Endothelial cell of umbilical vein (primary cell): ENCODE measurements around the gene GTF2IRD1. TPM values are rescaled to one million over a fixed set of nuclear protein-coding genes. Genes with fewer than 3 reads are reported as not detected.

Source experiments
- BruUV-seq: library from RNA; stranded (reverse); fragments of 400-500 nt; replicated peaks from 2 replicates; lab custom pipeline; 2021; lab: Mats Ljungman, UMichigan
- CTCF ChIA-PET: fragments of 300-600, 350-600 bp; sonication (Branson Sonifier 250); formaldehyde crosslinking; loops from one replicate; lab custom pipeline; 2021; ENCODE audit warnings: antibody characterized with exemption, inconsistent platforms; lab: Charles Lee
- POLR2A ChIA-PET: fragments of 300-600, 350-600 bp; sonication (Branson Sonifier 250); formaldehyde crosslinking; loops from one replicate; lab custom pipeline; 2021; ENCODE audit warnings: antibody characterized with exemption, inconsistent platforms; lab: Charles Lee
- DNase-seq: peaks from one replicate; pipeline ENCODE4 v3.0.0-alpha.2; 2011; ENCODE audit warnings: low read depth, low spot score
- FAIRE-seq: peaks from 2 replicates; lab custom pipeline; 2011; peaks lifted over from hg19 to GRCh38; lab: Jason Lieb, UNC
- H2AFZ ChIP-seq: 2 replicates; pipeline ENCODE4 v1.6.0; 2012; ENCODE audit warnings: low read depth, low read length, control low read depth, inconsistent platforms
- H3K27ac ChIP-seq: 2 replicates; pipeline ENCODE4 v1.5.1; 2011; ENCODE audit warnings: low read depth, mild to moderate bottlenecking, control low read depth, low read length, moderate library complexity; ENCODE audit not compliant: insufficient read depth
- H3K27me3 ChIP-seq, 2 experiments: 2 replicates each; pipeline versions ENCODE4 v1.6.0 to v1.6.1; 2011; ENCODE audit warnings: low read length in 2 of 2, mixed read lengths in 1 of 2; ENCODE audit not compliant: control insufficient read depth in 2 of 2, insufficient read depth in 2 of 2
- H3K36me3 ChIP-seq, 2 experiments: 2 replicates in 1 of 2; 3 replicates in 1 of 2; pipeline ENCODE4 v1.5.1; 2011; ENCODE audit warnings: low read length in 2 of 2, mild to moderate bottlenecking in 1 of 2, moderate library complexity in 1 of 2; ENCODE audit not compliant: control insufficient read depth in 2 of 2, insufficient read depth in 2 of 2; ENCODE audit errors: extremely low read depth in 1 of 2
- H3K4me1 ChIP-seq: 3 replicates; pipeline ENCODE4 v1.5.1; 2011; ENCODE audit warnings: mild to moderate bottlenecking, low read length; ENCODE audit not compliant: control insufficient read depth, insufficient read depth; ENCODE audit errors: extremely low read depth
- H3K4me2 ChIP-seq: 2 replicates; pipeline ENCODE4 v1.6.1; 2011; ENCODE audit warnings: low read length, control low read depth, mixed read lengths; ENCODE audit not compliant: insufficient read depth
- H3K4me3 ChIP-seq, 3 experiments: fragments of 200-600 bp in 1 of 3; sonication (generic), shearing (Covaris generic) in 1 of 3; replicated peaks in 1 of 3; 2 replicates each; pipeline ENCODE4 v1.5.1; 2011 to 2016; ENCODE audit warnings: control low read depth in 3 of 3, low read length in 3 of 3, mild to moderate bottlenecking in 2 of 3, inconsistent platforms in 1 of 3, low read depth in 1 of 3, moderate library complexity in 1 of 3; ENCODE audit not compliant: insufficient read depth in 1 of 3
- H3K79me2 ChIP-seq: 2 replicates; pipeline ENCODE4 v1.6.0; 2012; ENCODE audit warnings: low read length, inconsistent platforms; ENCODE audit not compliant: control insufficient read depth, insufficient read depth
- H3K9ac ChIP-seq: replicated peaks from 2 replicates; pipeline ENCODE3; 2011; ENCODE audit warnings: low read length, control low read depth; ENCODE audit not compliant: insufficient read depth; ENCODE audit errors: extremely low read depth
- H3K9me1 ChIP-seq: replicated peaks from 3 replicates; pipeline ENCODE4 v1.6.0; 2011; ENCODE audit warnings: mild to moderate bottlenecking, low read length; ENCODE audit not compliant: control insufficient read depth, insufficient read depth; ENCODE audit errors: extremely low read depth
- H3K9me3 ChIP-seq: replicated peaks from 2 replicates; pipeline ENCODE4 v1.5.1; 2012; ENCODE audit warnings: low read length, inconsistent platforms; ENCODE audit not compliant: control insufficient read depth, insufficient read depth
- H4K20me1 ChIP-seq: replicated peaks from 2 replicates; pipeline ENCODE3; 2011; ENCODE audit warnings: mild to moderate bottlenecking, low read length; ENCODE audit not compliant: control insufficient read depth, insufficient read depth; ENCODE audit errors: extremely low read depth
- CTCF ChIP-seq, 2 donors: IDR thresholded peaks; 1 replicate in 1 of 2; 2 replicates in 1 of 2; pipeline ENCODE4 v1.5.1; 2011; ENCODE audit warnings: low read length in 2 of 2, mild to moderate bottlenecking in 2 of 2, moderate library complexity in 2 of 2, control low read depth in 1 of 2, inconsistent platforms in 1 of 2, low read depth in 1 of 2; ENCODE audit not compliant: insufficient read depth in 1 of 2; ENCODE audit errors: extremely low read depth in 1 of 2
- EZH2 ChIP-seq: IDR thresholded peaks from 2 replicates; pipeline ENCODE4 v1.6.1; 2012; ENCODE audit warnings: borderline replicate concordance, low read depth, mild to moderate bottlenecking, moderate library complexity, low read length, inconsistent platforms; ENCODE audit not compliant: severe bottlenecking
- FOS ChIP-seq: IDR thresholded peaks from 2 replicates; pipeline ENCODE4 v1.6.1; 2011; ENCODE audit warnings: mild to moderate bottlenecking, low read length, moderate library complexity, borderline replicate concordance; ENCODE audit not compliant: insufficient read depth
- GATA2 ChIP-seq: IDR thresholded peaks from 2 replicates; pipeline ENCODE4 v1.7.0; 2011; ENCODE audit warnings: low read depth, mild to moderate bottlenecking, moderate library complexity, mixed read lengths, low read length; ENCODE audit not compliant: insufficient read length, insufficient read depth
- JUN ChIP-seq: IDR thresholded peaks from 2 replicates; pipeline ENCODE4 v1.6.1; 2011; ENCODE audit warnings: borderline replicate concordance, low read depth; ENCODE audit not compliant: insufficient read length, insufficient read depth
- MAX ChIP-seq: IDR thresholded peaks from 2 replicates; pipeline ENCODE4 v1.6.1; 2011; ENCODE audit not compliant: insufficient read depth, insufficient read length
- MYC ChIP-seq: IDR thresholded peaks from one replicate; pipeline ENCODE4 v1.6.1; 2011; ENCODE audit warnings: mild to moderate bottlenecking, low read depth, low read length
- POLR2A ChIP-seq: IDR thresholded peaks from 2 replicates; pipeline ENCODE4 v1.6.1; 2012; ENCODE audit warnings: low read depth, mild to moderate bottlenecking, control low read depth, low read length
- POLR2AphosphoS5 ChIP-seq: IDR thresholded peaks from 2 replicates; pipeline ENCODE4 v1.6.1; 2012; ENCODE audit warnings: low read depth, mild to moderate bottlenecking, control low read depth, low read length, moderate library complexity; ENCODE audit not compliant: insufficient read depth
- dilution Hi-C: fragments of 300-500 bp; cut with MboI; formaldehyde crosslinking; loops from one replicate; pipeline ENCODE4 v1.15.0; 2019; ENCODE audit warnings: low sequenced_read_pairs; ENCODE audit not compliant: extremely low pct_ligation_motif_present
- intact Hi-C: fragments of 100-400 bp; cut with micrococcal nuclease; formaldehyde crosslinking; loops from one replicate; pipeline ENCODE4 v1.10.0; 2022
- polyA plus RNA-seq, 4 experiments: library from polyadenylated mRNA; depleted of rRNA in 3 of 4; stranded (reverse) in 3 of 4; unstranded in 1 of 4; fragments of >200 nt; gene quantifications; 2 replicates each; pipeline versions ENCODE4 v1.2.1 to v1.2.3, GENCODE V29; 2011 to 2012; ENCODE audit warnings: missing spikeins in 1 of 4
- total RNA-seq: library from RNA; stranded (reverse); gene quantifications from 2 replicates; pipeline ENCODE4 v1.2.3, GENCODE V29; 2021

The GTF2IRD1 gene
- total and polyA plus RNA-seq, 2 donors (not counting 3 experiments of a cell fraction or from before 2014, with no cell fraction given), result 14.2 to 24.2 TPM

- Histone ChIP-seq H3K27me3 (no peaks in the 10 kb centered on the region), H3K9me3 (no peaks in the 10 kb centered on the region), H3K36me3 (no peaks in the 10 kb centered on the region), H3K4me3 (no peak overlapping the region), H4K20me1 (no peaks in the 10 kb centered on the region), H3K27ac (no peak overlapping the region), H3K4me2 (no peak overlapping the region), H3K9ac (no peak overlapping the region), H3K9me1 (no peaks in the 10 kb centered on the region), H3K4me1 (no peaks in the 10 kb centered on the region), H3K79me2 (no peaks in the 10 kb centered on the region), H2AFZ (no peak overlapping the region)
- POLR2A ChIA-PET, result no interaction called here
- FAIRE-seq (no peak), DNase-seq (no peak)
- CTCF ChIA-PET, result no interaction called here
- TF ChIP-seq MYC (no peak), MAX (no peak), POLR2A (no peak), GATA2 (no peak), POLR2AphosphoS5 (no peak), CTCF (IDR thresholded peaks at IDR 0.05; ENCODE audit: extremely low read depth in 1 of 2, insufficient read depth in 1 of 2, low read depth in 1 of 2, low read length in 2 of 2) (no peak), EZH2 (no peak), FOS (no peak), JUN (no peak)
- intact Hi-C loops (no loop called here), dilution Hi-C loops (no loop called here)
- no TSS peak for BruUV-seq
These were observed 52.0 kb downstream of the GTF2IRD1 start for GRCh38 chr7:74505471-74506324.
